GM06990 (cell line): ENCODE results near the gene KCNQ5.

ENCODE experiments used
- DNase-seq: peaks from one replicate; pipeline ENCODE4 v3.0.0-alpha.2; 2011; ENCODE audit not compliant: insufficient read length; ENCODE audit errors: extremely low read depth
- H3K27me3 ChIP-seq: replicated peaks from 2 replicates; pipeline ENCODE4 v1.6.0; 2011; ENCODE audit warnings: low read length; ENCODE audit not compliant: control insufficient read depth, insufficient read depth
- H3K36me3 ChIP-seq: 2 replicates; pipeline ENCODE4 v1.5.1; 2011; ENCODE audit warnings: low read length; ENCODE audit not compliant: control insufficient read depth, insufficient read depth
- H3K4me3 ChIP-seq: replicated peaks from 2 replicates; pipeline ENCODE4 v1.5.1; 2011; ENCODE audit warnings: low read depth, mild to moderate bottlenecking, control low read depth, low read length
- CTCF ChIP-seq: IDR thresholded peaks from 2 replicates; pipeline ENCODE4 v1.5.1; 2011; ENCODE audit warnings: low read length, control low read depth, mild to moderate bottlenecking, inconsistent platforms; ENCODE audit not compliant: insufficient read depth, poor library complexity, severe bottlenecking

Gene KCNQ5

GRCh38 chr6:73144516-73144915 lies 522.7 kb downstream of the KCNQ5 start:
- Histone ChIP-seq H3K27me3 (no peaks in the 10 kb centered on the region), H3K36me3 (no peaks in the 10 kb centered on the region), H3K4me3 (no peak overlapping the region)
- TF ChIP-seq CTCF: no peak
- no peak for DNase-seq

- Histone ChIP-seq H3K4me3 (no peak overlapping the region), H3K36me3 (no peaks in the 10 kb centered on the region), H3K27me3 (no peaks in the 10 kb centered on the region)
- no peak for DNase-seq
- TF ChIP-seq CTCF: no peak
Observed at GRCh38 chr6:73145690-73146089, 523.8 kb downstream of the KCNQ5 start.

GRCh38 chr6:73151732-73152131 lies 529.9 kb downstream of the KCNQ5 start:
- TF ChIP-seq CTCF: no peak
- Histone ChIP-seq H3K27me3 (no peaks in the 10 kb centered on the region), H3K36me3 (no peaks in the 10 kb centered on the region), H3K4me3 (no peak overlapping the region)
- DNase-seq: no peak

- Histone ChIP-seq H3K36me3 (no peaks in the 10 kb centered on the region), H3K4me3 (no peak overlapping the region), H3K27me3 (no peaks in the 10 kb centered on the region)
- TF ChIP-seq CTCF: no peak
- no peak for DNase-seq
Observed at GRCh38 chr6:73152556-73152955, 530.7 kb downstream of the KCNQ5 start.

GRCh38 chr6:73152966-73153757 lies 531.3 kb downstream of the KCNQ5 start:
- no peaks in the 10 kb centered on the region for H3K27me3 ChIP-seq
- no peak for TF ChIP-seq CTCF
- H3K4me3 ChIP-seq: no peak overlapping the region
- DNase-seq: no peak
- no peaks in the 10 kb centered on the region for H3K36me3 ChIP-seq
